SHP77 treated with DMSO at 0.1 percent for 48 hours (cell line): ENCODE data around the gene GREM2.

Experiments used
- DNase-seq: peaks from one replicate; lab custom pipeline; 2025; lab: John Stamatoyannopoulos, UW

GREM2 gene

DNA sequence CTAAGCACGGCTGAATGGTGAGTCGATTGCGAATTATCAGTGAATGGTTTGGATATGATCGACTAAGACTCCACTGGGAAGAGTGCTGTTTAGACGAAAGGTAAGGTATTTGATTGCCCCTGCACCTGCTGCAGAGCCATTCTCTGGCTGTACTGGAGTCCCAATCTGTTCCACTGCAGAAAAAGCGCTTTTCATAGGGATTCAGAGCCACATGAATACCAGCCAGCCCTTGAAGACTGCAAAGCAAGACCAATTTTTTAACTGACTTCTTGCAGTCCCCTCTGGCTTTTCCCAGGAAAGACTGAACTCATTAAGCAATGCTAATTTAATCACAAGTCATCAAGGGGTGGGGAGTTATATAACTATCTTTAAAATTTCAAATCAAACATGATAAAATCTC, 1.3 kb downstream of the GREM2 start:
- DNase-seq, result no peak

DNA sequence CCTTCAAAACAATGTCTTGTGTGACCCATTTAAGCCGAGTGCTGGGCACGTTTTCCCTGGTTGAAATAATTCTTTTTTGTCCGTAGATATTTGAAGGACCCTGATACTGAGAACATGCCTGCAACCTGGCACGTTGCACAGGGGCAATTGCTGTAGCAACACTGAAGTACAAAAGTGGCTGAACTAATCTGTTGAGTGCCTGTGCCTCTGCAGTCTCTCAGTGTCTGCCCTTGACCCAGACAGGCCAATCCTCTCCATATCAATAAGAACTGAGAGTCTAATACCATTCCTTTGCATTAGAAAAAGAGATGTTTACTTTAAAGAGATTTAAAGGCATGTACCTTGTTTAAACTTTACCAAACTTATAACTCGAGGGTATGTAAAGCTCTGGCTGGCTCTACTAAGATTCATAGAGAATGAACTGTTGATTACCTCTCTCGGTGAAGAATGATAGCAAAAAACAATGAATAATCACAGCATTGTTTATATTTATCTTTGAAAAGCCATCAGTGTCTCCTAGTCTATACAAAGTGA, 2.4 kb downstream of the GREM2 start:
- DNase-seq, result no peak

DNA sequence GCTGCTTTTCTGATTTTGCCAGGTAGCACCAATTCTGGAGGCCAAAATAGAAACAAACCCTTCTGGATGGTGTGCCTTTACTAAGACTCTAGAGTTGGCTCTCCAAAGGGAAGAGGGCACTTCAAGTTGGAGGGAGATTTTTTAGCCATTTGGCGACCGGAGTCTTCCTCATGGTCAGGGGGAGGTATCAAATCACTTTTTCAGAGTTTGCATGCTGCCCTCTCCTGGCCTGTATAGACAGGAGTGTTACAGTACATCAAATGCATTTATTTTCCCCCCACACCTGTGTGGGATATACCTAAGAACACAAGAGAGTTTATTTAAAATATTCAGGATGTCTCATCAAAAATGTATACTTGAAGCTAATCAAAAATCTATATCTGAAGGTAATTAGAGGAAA, 3.2 kb downstream of the GREM2 start:
- no peak for DNase-seq

DNA sequence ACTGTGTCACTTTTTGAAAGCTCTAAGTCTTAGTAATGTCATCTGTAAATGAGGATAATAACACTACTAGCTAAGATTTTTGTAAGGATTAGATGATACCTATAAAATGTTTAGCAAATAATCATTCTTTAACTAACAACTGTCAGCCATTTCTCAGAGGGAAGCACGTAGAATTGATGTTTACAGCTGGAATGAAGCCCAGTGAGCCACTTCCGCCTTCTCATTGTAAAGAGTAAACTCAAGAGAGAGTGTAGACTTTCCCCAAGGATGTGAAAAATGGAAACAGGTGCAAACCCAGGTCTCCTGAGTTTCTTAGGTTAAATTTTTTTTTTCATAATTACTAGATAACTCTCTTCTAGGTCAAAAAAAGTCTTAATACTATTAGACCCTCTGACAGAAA, 4.9 kb downstream of the GREM2 start:
- no peak for DNase-seq

DNA sequence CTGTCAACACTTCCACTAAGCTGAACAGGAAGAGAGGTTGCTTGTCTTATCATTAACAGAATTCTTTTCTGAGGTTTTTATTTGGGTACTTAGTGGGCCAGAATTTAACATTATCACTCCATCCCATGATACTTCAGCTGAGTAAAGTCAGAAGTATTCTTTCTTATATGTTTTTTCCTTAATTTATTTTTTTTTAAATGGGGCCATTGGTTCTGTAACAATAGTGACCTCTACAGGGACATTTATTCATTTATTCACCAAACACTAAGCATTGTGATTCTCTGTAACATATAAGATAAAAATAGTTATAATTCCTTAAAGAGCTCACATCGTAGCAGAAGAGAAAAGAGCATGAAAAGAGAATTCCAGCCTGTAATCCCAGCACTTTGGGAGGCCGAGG, 9.8 kb downstream of the GREM2 start:
- no peak for DNase-seq

DNA sequence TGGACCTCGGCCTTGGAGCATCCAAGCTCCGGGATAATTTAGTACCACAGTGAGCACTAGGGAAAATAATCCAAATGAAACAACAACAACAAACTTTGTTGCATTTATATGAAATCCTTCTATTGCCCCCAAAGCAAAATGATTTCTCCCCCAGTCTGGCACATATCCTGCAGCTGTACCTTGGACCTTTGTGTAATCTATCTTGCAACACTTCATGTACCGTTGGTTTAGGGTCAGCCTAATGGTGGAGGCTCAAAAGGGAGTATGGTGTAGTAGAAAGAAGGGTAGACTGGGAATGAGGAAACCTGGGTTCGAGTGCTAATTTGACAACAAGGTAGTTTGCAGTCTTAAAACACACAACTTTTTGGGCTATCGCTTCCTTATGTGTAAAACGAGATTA, 12.1 kb downstream of the GREM2 start:
- DNase-seq, result no peak

DNA sequence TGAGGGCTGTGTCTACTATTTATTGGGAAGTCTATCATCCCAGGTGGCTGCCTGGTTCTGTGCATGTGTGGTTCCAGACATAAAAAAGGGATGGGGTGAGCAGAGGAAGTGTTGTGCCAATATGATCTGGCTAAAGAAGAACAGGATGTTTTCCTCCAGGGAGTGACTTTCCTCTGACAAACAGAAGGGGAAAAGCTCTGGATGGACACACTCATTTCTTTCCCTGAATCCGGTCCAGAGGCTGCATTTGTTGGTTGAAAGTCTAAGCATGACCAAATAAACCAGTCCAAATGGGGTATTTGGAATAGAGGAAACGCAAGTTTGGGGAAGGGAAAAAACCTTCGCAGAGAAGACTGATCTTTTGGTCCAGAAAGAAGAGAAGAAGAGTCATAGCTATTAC, 12.7 kb downstream of the GREM2 start:
- DNase-seq, result no peak

DNA sequence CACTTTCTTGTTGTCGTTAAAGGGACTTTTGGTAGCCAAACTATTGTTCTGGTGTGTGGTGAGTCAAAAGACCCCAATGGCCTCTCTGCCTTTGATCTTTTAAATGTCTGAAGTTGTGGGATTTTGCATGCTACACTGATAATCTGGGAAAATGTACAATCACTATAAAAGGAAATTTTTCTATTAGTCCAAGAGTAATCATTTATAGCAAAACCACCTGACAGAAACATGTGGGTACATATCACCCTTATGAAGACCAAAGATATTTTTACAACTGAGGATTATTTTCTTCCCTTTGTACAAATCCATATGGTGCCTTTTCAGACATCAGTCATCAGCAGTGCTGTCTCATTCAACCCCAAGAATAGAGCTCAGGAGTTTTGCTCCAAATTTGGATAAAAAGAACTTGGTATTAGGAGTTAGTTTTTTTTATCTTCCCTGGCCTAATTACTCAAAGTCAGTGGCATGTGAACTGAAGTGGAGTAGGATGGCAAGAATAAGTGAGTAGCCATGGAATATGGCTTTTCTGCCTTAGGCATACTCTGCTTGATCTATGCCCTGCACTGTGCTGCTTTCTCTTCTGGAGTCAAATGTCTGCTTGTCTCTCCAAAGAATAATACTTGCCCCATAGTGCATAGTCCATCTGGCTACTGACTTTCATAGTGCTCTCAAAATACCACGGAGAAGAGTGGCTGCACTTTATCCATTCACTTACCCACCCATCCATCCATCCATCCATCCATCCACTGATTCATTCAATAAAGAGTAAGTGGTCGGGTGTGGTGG, 13.5 kb downstream of the GREM2 start:
- no peak for DNase-seq

DNA sequence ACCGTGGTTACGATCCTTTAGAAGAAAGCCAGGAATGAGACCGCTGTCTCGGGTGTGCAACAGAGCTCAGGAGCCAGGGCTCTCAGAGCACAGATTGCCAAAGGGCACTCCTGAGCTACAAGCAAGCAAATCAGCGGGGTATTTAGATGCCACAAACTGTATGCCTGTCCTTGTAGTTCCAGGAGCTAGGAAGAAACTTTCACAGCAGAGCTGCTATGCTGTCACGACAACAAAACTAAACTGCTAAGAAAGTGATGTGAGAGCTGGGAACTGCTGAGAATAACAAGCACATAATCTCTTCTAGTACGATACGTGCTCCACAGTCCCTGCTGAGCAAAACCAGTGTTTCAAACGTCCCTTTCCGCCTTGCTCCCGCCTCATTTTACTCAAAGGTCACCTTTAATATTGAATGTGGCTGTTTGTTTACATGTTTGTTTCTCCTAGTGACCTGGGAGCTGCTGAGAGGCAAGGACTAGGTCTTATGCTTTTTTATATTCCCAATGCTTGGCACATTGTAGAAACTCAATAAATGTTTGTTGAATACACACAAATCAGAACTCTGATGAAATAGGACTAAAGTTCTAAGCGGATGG, 14.7 kb downstream of the GREM2 start:
- DNase-seq, result no peak

DNA sequence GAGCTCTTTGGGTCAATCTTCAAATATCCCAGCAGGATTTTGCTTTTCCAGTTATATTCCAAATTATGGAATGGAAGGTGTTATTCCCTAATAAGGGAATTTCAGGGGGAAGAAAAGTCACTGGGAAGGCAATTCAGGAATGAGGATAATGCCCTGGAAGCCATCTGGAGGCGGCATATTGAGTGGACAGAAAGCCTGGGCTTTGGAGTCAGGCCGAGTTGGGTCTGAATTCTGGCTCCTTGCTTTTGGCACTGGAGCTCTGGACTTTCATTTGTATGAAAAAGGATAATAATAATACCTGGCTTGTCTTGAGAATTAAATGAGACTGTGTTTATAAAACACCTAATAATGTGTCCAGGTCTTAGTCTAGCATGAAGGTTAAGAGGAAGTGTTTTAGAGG, 16.5 kb downstream of the GREM2 start:
- no peak for DNase-seq

DNA sequence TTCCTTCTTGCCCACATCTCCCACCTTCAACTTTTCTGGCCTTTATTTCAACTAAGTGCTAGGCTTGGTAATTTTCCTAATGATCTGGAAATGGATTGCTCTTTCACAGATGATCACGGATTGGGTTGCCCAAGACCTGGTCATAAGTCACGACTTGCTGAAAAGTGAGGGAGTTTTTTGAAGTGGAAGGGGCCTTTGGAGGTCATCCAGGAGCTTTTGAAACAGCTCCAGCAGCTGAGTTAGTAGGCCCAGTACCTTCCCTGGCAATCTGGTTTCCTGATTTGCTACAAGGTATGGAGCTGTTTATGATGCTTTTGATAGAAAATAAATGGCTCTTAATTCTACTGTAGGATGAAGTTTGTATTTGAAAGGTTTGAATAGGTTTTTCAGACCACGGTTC, 20.4 kb downstream of the GREM2 start:
- DNase-seq, result no peak

DNA sequence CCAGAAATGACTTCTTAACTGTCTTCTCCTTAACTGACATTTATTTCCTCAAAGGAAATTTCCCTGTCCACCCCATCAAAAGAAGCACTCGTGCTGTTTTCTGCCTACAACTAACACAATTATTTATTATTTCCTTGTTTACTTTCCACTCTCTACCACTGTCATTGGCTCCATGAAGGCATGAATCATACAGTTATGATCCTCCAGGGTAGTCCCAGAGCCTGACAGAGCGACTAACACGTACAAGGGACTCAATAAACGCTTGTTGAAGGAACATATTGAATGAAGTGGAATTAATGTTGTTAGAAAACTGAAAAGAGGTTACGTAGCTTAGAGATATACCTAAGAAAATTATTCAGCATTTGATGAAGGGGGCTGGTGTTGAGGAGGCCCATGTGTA, 20.9 kb downstream of the GREM2 start:
- DNase-seq, result no peak

DNA sequence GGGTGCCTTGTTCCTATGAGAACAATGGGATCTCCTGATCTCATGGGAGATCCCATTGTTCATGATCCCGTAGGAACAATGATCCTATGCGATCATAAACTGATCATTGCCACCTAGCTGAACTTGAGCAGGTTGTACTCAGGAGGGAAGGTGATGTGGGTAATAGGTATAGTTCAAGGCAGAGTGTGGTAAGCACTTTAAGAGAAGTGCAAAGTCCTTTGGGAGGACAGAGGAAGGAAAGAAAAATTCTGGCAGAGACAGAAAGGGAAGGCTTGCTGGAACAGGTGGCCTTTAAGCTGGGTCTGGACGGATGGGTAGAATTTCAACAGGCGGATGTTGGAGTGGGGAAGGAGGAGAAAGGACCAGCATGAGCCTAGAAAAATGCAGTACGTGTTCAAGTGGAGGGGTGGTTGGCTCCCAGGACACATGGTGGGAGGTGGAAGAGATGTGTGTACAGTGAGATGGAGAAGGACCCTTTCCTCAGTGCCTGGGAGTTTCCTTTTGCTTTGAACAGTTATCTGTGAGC, 22.3 kb downstream of the GREM2 start:
- no peak for DNase-seq

DNA sequence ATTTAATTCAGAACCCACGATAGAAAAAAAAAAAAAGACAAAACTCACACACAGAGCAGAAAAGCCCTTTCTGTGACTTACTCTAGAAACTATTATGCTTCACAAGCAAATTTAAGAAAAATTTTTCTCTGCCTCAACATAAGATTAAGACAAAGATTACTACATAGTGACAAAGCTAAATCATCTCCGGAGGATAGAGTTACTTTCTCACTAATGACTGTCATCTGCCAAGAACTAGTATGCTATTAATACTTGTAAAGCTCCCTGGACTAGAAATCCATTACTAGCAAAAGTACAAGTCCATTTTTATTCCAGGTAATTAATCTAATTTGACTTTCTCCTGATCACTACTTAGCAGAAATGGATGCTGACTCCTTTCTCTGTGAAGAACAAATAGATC, 25.9 kb downstream of the GREM2 start:
- no peak for DNase-seq

DNA sequence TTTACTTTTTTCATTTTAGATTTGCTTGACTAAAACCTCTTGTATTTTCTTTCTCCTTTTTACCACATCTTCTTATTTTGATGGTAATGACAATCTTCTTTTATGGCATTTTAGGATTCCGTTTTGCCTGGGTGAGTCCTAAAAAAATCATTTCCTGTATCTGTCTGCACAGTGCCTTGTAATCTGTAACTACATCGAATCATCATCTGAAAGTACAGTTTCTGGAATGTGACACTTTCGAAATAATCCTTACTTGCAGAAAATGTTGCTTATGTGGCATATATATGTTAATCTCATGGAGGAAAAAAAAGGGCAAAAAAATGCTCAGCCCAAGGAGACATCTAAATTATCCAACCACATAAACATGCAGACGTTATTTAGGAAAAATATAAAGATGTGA, 29.0 kb downstream of the GREM2 start:
- no peak for DNase-seq

DNA sequence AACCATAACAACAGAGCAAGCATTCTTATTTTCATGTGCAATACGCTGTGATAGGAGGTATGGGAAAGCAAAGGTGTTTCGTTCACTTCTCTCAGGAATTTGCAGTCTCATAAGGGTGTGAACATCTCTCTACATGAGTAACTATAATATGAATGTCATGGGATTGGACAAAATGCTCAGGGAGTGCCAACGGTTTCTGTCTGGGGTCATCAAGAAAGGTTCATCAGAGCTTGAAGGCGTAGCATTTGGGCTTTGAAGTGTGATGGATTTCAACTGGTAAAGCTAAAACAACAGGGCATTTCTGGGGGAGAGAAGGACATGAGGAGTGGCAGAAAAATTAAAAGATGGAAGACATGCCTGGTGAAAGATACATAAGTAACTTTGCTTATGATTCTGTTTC, 32.4 kb downstream of the GREM2 start:
- DNase-seq, result no peak

DNA sequence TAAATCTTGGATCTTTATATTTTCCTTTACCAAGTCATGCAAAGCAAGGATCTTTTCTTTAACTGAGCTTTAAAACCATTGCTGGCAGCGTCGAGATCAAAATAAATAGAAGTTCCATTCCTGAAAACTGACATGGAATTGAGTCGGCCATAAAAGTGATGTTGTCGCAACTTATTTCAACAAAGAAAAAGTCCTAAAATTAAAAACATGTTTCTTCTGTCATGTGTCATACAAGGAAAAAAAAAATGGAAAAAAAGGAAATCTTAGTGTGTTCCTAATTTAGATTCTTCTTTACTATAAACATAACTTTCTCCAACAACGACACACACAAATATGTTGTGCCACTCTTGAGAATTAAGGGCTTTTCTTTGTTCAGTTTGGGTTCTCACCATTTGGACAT, 34.9 kb downstream of the GREM2 start:
- no peak for DNase-seq

DNA sequence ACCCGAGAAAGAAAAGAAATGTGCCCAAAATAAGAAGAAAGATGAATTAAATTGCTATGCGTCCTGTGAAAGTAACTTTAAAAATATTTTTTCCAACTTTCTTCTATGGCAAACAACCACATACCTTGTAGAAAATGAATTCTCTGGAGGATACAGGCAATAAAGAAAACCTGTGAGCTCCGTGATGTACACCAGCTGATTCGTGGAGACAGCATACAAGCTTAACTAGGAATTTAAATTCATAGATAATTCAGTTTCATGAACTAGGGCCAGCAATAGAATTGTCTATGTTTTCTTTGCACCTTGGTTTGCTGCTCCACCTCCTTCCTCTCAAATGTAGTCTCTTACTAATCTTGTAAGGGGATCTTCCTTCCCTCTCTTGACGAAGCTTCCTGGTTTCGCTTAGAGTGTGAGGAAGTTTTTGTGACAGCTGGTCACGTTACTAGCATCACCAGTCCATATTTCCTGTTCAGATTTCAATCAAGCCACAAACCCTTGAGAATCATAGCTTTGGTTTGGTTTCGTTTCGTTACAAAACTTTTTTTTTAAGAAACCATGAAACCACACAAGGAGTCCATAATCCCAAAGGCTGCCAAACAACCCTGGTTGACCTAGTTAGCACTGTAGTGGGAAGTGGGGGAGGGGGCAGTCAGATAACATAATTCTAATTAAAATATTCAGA, 35.8 kb downstream of the GREM2 start:
- no peak for DNase-seq

DNA sequence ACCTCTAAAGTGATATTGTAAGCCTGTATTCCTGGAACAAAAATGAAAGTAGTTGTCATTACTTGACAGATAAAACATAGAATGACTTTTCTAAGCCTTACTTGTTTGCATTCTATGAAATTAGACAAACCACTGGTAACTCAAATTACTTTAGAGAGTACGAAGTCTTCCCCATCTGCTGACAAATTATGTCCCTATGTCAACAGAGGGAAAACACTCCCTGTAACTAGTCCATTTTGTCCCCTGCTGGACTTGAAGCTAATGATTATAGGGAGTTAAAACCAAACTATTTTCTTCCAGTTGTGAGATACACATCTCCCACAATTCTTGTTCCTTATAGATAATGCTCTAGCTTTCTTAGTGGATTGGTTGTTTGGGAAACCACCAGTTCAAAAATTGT, 39.6 kb downstream of the GREM2 start:
- DNase-seq, result no peak

DNA sequence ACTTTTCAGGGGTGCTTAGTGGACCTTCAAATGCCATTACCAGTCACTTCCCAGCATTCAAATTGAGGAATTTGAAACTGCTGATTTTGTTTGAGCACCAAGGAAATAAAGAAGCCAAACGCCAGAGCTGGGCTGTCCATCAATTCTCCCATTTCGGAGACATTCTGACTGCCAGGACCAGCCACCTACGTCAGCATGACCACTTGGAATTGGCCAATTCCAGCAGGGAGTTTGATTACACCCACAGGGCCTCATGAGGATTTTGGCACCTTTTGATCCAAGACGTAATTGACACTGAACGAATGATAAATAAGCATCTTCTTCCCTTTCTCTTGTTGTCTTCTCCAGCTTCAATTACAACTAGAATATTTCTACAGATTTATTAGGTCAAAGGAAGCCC, 40.2 kb downstream of the GREM2 start:
- no peak for DNase-seq

DNA sequence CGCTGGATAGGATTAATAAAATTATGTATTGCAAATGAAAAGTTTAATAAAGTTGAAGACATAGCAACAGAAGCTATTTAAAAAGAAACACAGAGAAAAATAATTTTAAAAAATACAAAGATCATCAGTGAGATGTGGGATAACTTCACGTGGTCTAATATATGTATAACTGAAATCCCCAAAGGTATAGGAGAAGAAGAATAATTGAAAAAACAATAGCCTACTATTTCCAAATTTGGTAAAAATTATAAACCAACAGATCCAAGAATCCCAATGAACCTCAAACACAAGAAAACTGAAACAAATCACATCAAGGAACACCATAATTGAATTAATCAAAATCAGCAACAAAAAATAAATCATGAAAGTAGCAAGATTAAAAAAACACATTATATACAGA, 44.9 kb downstream of the GREM2 start:
- no peak for DNase-seq

DNA sequence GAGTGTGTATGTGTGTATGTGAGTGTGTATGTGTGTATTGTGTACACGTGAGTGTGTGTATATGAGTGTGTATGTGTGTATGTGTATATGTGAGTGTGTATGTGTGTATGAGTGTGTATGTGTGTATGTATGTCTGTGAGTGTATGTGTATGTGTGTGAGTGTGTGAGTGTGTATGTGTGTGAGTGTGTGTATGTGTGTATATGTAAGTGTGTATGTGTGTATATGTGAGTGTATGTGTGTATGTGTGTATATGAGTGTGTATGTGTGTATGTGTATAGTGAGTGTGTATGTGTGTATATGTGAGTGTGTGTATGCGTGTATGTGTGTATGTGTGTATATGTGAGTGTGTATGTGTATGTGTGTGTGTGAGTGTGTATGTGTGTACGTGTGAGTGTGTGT, 49.2 kb downstream of the GREM2 start:
- no peak for DNase-seq

DNA sequence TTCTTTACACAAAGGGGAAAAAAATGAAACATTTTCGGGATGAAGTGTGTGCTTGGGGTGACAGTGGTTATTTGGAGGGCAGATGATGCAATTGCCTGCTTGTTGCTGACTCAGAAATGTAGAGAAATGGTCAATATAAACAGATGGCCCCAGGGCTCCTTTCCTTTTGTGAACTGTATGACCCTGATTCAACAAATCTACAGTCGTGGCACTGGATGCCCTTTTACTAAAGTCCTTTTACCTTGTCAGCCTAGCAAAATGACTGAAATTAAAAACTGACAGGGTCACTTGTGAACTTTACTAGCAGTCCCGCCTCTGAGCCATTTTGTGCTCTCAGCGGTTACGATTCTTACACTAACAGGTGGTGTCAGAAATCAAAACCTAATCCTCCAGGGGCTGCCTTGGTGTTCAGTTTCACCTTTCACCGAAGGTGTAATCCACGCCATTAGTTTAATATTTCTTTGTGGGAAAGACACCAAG, 49.8 kb downstream of the GREM2 start:
- no peak for DNase-seq
